ENCODE data around the gene TMEM240.

The TMEM240 gene
- 0 to 0.49 (median 0.20) reads per million in 9 experiments for total RNA-seq

DNA sequence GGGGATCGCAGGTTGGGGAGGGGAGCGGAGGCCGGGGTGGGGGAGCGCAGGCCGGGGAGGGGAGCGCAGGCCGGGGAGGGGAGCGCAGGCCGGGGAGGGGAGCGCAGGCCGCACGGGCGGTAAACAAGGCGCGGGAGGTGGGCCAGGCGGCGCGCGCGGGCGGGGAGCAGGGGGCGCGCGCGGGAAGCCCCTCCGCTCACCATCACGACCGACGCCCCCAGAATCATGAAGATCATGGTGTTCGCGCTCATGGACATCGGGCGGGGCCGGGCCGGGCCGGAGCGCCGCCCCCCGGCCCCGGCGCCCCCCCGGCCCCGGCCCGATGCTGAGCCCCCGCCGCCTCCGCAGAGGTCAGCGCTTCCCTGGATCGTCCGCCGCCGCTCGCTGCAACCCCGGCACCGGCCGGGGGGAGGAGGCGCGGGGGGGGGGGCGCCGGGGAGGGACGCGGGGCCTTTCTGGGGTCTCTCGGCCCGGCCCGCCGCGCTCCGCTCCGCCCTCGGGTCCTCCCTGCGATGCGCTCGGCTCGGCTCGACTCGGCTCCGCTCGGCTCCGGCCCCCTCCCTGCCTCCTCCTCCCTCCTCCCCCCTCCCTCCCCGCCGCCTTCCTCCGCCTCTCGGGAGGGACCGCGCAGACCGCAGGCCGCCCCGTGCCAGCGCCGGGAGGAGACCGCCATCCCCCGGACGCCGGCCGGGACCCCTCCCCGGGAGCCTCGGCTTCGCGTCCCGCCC is at the start of gene TMEM240:
Gene TMEM240, minus strand, starts transcription at position 535 of the 728 bp plus-strand sequence. Its CDS starts 278 bp downstream, at position 257.
- peaks cover 8% of the 10 kb centered on the region for H3K36me3 Mint-ChIP-seq (ENCODE audit: insufficient read depth)
- no peaks in the 10 kb centered on the region for H3K9me3 Mint-ChIP-seq
- H3K4me3 Mint-ChIP-seq: peak within 1 kb of the TSS; percentile 61 to 62
- H3K27ac Mint-ChIP-seq: no peak within 1 kb of the TSS
- no peaks in the 10 kb centered on the region for H3K27me3 Mint-ChIP-seq
- ATAC-seq (replicated peaks) (peak; percentile 72), DNase-seq (peak; percentile 15 to 26 (median 22))
- H3K4me1 Mint-ChIP-seq (ENCODE audit: low read depth in 2 of 2): peaks cover 0 to 5% of the 10 kb centered on the region in 2 donors

GRCh38 chr1:1583347-1584010 is 43.1 kb upstream of the TMEM240 start:
- no peak for DNase-seq
- ATAC-seq (replicated peaks): no peak
- Mint-ChIP-seq H3K36me3 (ENCODE audit: insufficient read depth) (no peaks in the 10 kb centered on the region), H3K9me3 (no peaks in the 10 kb centered on the region), H3K4me3 (no peak overlapping the region), H3K27me3 (peaks cover 16 to 44% of the 10 kb centered on the region in 2 donors), H3K4me1 (ENCODE audit: low read depth in 2 of 2) (no peaks in the 10 kb centered on the region), H3K27ac (no peak overlapping the region)

GRCh38 chr1:1582585-1583346 is 42.3 kb upstream of the TMEM240 start:
- Mint-ChIP-seq H3K4me3 (no peak overlapping the region), H3K9me3 (no peaks in the 10 kb centered on the region), H3K27ac (no peak overlapping the region), H3K4me1 (ENCODE audit: low read depth in 2 of 2) (no peaks in the 10 kb centered on the region), H3K27me3 (peaks cover 14 to 40% of the 10 kb centered on the region in 2 donors), H3K36me3 (ENCODE audit: insufficient read depth) (no peaks in the 10 kb centered on the region)
- ATAC-seq (replicated peaks): no peak
- DNase-seq: no peak

GRCh38 chr1:1578371-1578940 is 38.0 kb upstream of the TMEM240 start:
- Mint-ChIP-seq H3K36me3 (ENCODE audit: insufficient read depth) (peaks cover 22% of the 10 kb centered on the region), H3K27me3 (peaks cover 14 to 27% of the 10 kb centered on the region in 2 donors), H3K27ac (no peak overlapping the region), H3K4me1 (ENCODE audit: low read depth in 2 of 2) (peaks cover 9 to 11% of the 10 kb centered on the region in 2 donors), H3K9me3 (no peaks in the 10 kb centered on the region), H3K4me3 (no peak overlapping the region)
- ATAC-seq (replicated peaks) (no peak), DNase-seq (no peak)

- Mint-ChIP-seq H3K4me3 (no peak overlapping the region), H3K9me3 (no peaks in the 10 kb centered on the region), H3K27me3 (peaks cover 11 to 17% of the 10 kb centered on the region in 2 donors), H3K36me3 (ENCODE audit: insufficient read depth) (peaks cover 29% of the 10 kb centered on the region), H3K4me1 (ENCODE audit: low read depth in 2 of 2) (peaks cover 13 to 14% of the 10 kb centered on the region in 2 donors), H3K27ac (no peak overlapping the region)
- DNase-seq (no peak), ATAC-seq (replicated peaks) (no peak)
These were observed 37.1 kb upstream of the TMEM240 start for GRCh38 chr1:1577367-1578011.

DNA sequence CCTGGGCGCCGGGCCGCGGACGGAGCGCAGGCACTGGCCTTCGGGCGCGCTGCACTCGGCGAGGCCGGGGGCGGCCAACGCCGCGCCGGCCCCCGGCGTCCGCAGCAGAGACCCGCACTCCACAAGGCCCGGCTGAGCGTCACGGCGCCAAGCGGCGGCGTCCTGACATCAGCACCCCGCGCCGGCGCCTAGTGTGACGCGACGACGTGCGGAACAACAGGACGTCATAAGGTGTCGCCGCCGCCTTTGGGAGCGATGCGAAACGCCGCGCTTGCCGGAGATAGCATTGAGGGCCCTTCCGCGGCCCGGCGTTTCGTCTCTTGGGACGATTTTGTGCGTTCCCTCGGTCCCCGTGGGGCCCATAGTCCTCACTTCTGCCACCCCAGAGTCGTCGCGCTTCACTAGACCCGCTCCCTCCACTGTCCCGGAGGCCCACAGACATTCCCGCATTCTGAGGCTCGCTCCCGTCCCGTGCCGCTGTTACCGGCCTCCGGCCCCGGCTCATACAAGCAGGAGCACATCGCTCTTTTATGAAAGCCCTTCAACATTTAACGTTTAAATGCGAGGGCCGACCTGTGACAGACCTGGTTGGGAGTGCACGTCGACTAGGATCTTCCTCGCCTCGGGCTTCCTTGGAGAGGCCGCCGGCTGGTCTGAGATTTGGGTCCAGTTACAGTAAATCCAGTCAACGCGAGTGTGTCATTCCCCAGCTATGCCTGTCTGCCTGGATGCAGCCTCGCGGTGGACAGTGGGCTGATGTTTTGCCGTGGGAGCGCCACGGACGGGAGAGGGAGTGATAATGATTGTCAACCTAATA is 34.5 kb upstream of the TMEM240 start, which contains the start of gene SSU72:
Gene SSU72, minus strand, starts transcription at position 143 of the 817 bp plus-strand sequence. CDS start 306 bp downstream, outside the sequence.
- Mint-ChIP-seq H3K4me1 (ENCODE audit: low read depth in 2 of 2) (peaks cover 23 to 26% of the 10 kb centered on the region in 2 donors), H3K27me3 (no peaks in the 10 kb centered on the region), H3K9me3 (no peaks in the 10 kb centered on the region), H3K27ac (peak within 1 kb of the TSS; percentile 100), H3K36me3 (ENCODE audit: insufficient read depth) (peaks cover 47% of the 10 kb centered on the region), H3K4me3 (peak within 1 kb of the TSS; percentile 94 to 96)
- DNase-seq (peak; percentile 91 to 92 (median 92)), ATAC-seq (replicated peaks) (peak; percentile 87)

DNA sequence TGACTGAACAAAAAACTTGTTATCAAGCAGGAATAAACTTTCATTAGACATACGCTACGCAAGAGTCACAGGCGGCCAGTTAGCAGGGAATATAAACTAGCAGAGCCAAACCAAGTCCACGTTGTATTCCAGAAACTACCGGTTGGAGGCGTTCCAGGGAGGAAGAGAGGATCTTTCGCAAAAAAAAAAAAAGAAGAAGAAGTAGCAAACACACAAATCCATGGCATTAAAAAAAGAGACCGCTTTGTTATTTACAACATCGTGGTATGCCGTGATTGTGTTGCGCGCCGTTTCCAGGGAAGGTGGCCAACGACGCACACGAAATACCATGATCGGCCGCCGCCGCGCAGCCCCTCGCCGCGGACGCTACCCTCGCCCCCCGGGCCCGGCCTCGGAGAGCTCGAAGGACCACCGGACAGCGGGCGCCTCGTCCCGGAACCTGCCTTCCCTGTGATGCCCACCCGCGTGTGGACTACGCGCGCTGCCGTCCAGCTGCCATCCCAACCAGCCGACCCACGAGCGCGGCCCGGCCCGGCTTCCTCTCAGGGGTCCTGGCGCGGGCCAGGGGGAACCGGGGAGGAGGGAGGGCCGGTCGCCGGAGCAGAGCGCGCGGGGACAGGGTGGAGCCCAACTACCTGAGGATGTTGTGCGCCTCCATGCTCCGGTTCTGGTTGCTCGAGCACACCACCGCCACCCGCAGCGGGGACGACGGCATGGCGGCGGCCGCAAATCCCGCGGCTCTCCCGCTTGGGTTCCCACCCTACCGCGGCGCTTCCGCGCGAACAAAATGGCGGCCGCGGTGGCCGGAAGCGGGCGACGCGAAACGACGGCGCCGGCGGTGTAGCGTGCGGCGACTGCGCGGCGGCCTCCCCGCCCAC is 33.7 kb upstream of the TMEM240 start:
- Mint-ChIP-seq H3K4me3 (peak overlapping the region; percentile 94 to 96), H3K4me1 (ENCODE audit: low read depth in 2 of 2) (peaks cover 27 to 29% of the 10 kb centered on the region in 2 donors), H3K36me3 (ENCODE audit: insufficient read depth) (peaks cover 55% of the 10 kb centered on the region), H3K27me3 (no peaks in the 10 kb centered on the region), H3K27ac (peak overlapping the region; percentile 100), H3K9me3 (no peaks in the 10 kb centered on the region)
- peak; percentile 78 for ATAC-seq (replicated peaks)
- DNase-seq: peak; percentile 14 to 75 (median 65)

GRCh38 chr1:1569341-1569740 is 28.9 kb upstream of the TMEM240 start:
- H3K27ac Mint-ChIP-seq: peak overlapping the region; percentile 73 to 82
- peak overlapping the region in 1 of 2 donors; percentile 6 for H3K4me3 Mint-ChIP-seq
- H3K27me3 Mint-ChIP-seq: no peaks in the 10 kb centered on the region
- peaks cover 66% of the 10 kb centered on the region for H3K36me3 Mint-ChIP-seq (ENCODE audit: insufficient read depth)
- DNase-seq: no peak
- no peak for ATAC-seq (replicated peaks)
- peaks cover 40 to 43% of the 10 kb centered on the region in 2 donors for H3K4me1 Mint-ChIP-seq (ENCODE audit: low read depth in 2 of 2)
- no peaks in the 10 kb centered on the region for H3K9me3 Mint-ChIP-seq

DNA sequence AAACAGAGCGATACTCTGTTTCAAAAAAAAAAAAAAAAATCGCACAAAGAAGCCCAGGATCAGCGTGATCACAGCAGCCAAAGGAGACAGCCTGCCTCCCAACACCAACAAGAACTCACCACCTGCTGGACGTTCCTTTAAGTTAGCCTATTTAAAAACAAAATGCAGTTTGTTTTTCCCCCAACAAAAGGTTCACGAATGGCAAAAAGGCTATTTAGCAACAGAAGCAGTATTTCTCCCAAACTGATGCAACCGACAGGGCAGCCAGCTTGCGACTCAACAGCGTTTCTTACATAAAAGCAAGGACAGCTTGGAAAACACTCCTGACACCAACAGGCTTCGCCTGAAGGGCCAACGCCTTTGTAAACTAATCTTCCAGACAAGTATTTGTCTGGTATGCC is 27.5 kb upstream of the TMEM240 start:
- no peaks in the 10 kb centered on the region for H3K27me3 Mint-ChIP-seq
- peak overlapping the region; percentile 60 to 77 for H3K27ac Mint-ChIP-seq
- H3K9me3 Mint-ChIP-seq: no peaks in the 10 kb centered on the region
- no peak for DNase-seq
- H3K36me3 Mint-ChIP-seq (ENCODE audit: insufficient read depth): peaks cover 66% of the 10 kb centered on the region
- ATAC-seq (replicated peaks): no peak
- H3K4me3 Mint-ChIP-seq: no peak overlapping the region
- H3K4me1 Mint-ChIP-seq (ENCODE audit: low read depth in 2 of 2): peaks cover 35 to 41% of the 10 kb centered on the region in 2 donors

- ATAC-seq (replicated peaks): no peak
- Mint-ChIP-seq H3K27ac (peak overlapping the region; percentile 60 to 77), H3K36me3 (ENCODE audit: insufficient read depth) (peaks cover 71% of the 10 kb centered on the region), H3K4me1 (ENCODE audit: low read depth in 2 of 2) (peaks cover 35 to 41% of the 10 kb centered on the region in 2 donors), H3K27me3 (no peaks in the 10 kb centered on the region), H3K4me3 (peak overlapping the region; percentile 12 to 22), H3K9me3 (no peaks in the 10 kb centered on the region)
- DNase-seq: no peak
These were observed 26.9 kb upstream of the TMEM240 start for GRCh38 chr1:1567152-1567875.

GRCh38 chr1:1565340-1565739 is 24.9 kb upstream of the TMEM240 start:
- no peak for ATAC-seq (replicated peaks)
- Mint-ChIP-seq H3K9me3 (no peaks in the 10 kb centered on the region), H3K36me3 (ENCODE audit: insufficient read depth) (peaks cover 71% of the 10 kb centered on the region), H3K27me3 (no peaks in the 10 kb centered on the region), H3K4me3 (no peak overlapping the region), H3K4me1 (ENCODE audit: low read depth in 2 of 2) (peaks cover 32 to 37% of the 10 kb centered on the region in 2 donors), H3K27ac (peak overlapping the region in 1 of 2 donors; percentile 60)
- no peak for DNase-seq

Data from effector memory CD8-positive, alpha-beta T cell (primary cell).